GM12878 (cell line): ENCODE data around the gene INPP5D. TPM values are rescaled to one million over a fixed set of nuclear protein-coding genes. Genes with fewer than 3 reads are reported as not detected.
A peak's percentile ranks its signal among the peaks of the same experiment; 100 is the strongest.

Source experiments
- BHLHE40 ChIP-seq, 2 experiments: fragments of 450-650 bp in 1 of 2; IDR thresholded peaks; 2 replicates each; pipeline ENCODE4 v1.6.1; 2011 to 2017; ENCODE audit warnings: low read depth in 2 of 2, borderline replicate concordance in 1 of 2, improper control_type of control experiment in 1 of 2, low read length in 1 of 2, mild to moderate bottlenecking in 1 of 2
- CREB1 ChIP-seq: IDR thresholded peaks from 2 replicates; pipeline ENCODE4 v1.6.1; 2012; ENCODE audit warnings: low read depth, mild to moderate bottlenecking, inconsistent platforms
- ELK1 ChIP-seq: IDR thresholded peaks from 2 replicates; pipeline ENCODE4 v1.6.1; 2012; ENCODE audit warnings: low read depth, low read length, improper control_type of control experiment
- FOS ChIP-seq: IDR thresholded peaks from 3 replicates; pipeline ENCODE4 v1.6.1; 2011; ENCODE audit warnings: borderline replicate concordance; ENCODE audit not compliant: insufficient read length; ENCODE audit errors: extremely low read depth
- GATAD2B ChIP-seq: fragments of 450-650 bp; conservative IDR thresholded peaks from 2 replicates; pipeline ENCODE4 v1.6.1; 2017; ENCODE audit warnings: low read depth, mild to moderate bottlenecking, moderate library complexity
- MEF2B ChIP-seq: fragments of 450-650 bp; IDR thresholded peaks from 2 replicates; pipeline ENCODE4 v1.6.1; 2018; ENCODE audit warnings: mild to moderate bottlenecking, moderate library complexity; ENCODE audit not compliant: partially characterized antibody, poor library complexity, severe bottlenecking
- MXI1 ChIP-seq: fragments of 150-350 bp; IDR thresholded peaks from 2 replicates; pipeline ENCODE4 v1.6.1; 2011; ENCODE audit warnings: low read depth, mild to moderate bottlenecking, inconsistent platforms, low read length, improper control_type of control experiment
- MYC ChIP-seq: IDR thresholded peaks from 2 replicates; pipeline ENCODE4 v1.6.1; 2011; ENCODE audit warnings: mild to moderate bottlenecking, low read length, moderate library complexity, inconsistent platforms; ENCODE audit not compliant: insufficient read depth, insufficient replicate concordance, insufficient read length, severe bottlenecking
- RELB ChIP-seq: fragments of 450-650 bp; IDR thresholded peaks from 2 replicates; pipeline ENCODE4 v1.6.1; 2017; ENCODE audit warnings: low read depth, mild to moderate bottlenecking, moderate library complexity
- SMC3 ChIP-seq: IDR thresholded peaks from 2 replicates; pipeline ENCODE4 v1.6.1; 2011; ENCODE audit warnings: low read length, improper control_type of control experiment, borderline replicate concordance
- TBL1XR1 ChIP-seq: IDR thresholded peaks from 2 replicates; pipeline ENCODE4 v1.6.1; 2012; ENCODE audit warnings: low read depth, low read length, improper control_type of control experiment
- YBX1 ChIP-seq: fragments of 450-650 bp; IDR thresholded peaks from 2 replicates; pipeline ENCODE4 v1.6.1; 2016; ENCODE audit warnings: antibody characterized with exemption
- YY1 ChIP-seq: IDR thresholded peaks from 2 replicates; pipeline ENCODE4 v1.6.1; 2011; ENCODE audit warnings: low read depth, mild to moderate bottlenecking, low read length
- ZBED1 ChIP-seq: IDR thresholded peaks from 2 replicates; pipeline ENCODE4 v1.6.1; 2016; ENCODE audit warnings: borderline replicate concordance
- polyA plus RNA-seq, 11 experiments: library from polyadenylated mRNA; depleted of rRNA in 4 of 11; unstranded in 6 of 11; stranded (reverse) in 5 of 11; fragments of >200 nt; fragmentation: Nextera tagmentation in 4 of 11; fragmentation: Illumina TruSeq in 1 of 11; extraction: Ambion mirVana in 4 of 11; extraction: Trizol in 1 of 11; gene quantifications; 1 replicate in 1 of 11; 2 replicates in 10 of 11; pipeline versions ENCODE4 v1.2.1 to v1.2.3, GENCODE V29; 2011 to 2016; ENCODE audit warnings: inconsistent platforms in 2 of 11, missing spikeins in 2 of 11, low read depth in 1 of 11
- total RNA-seq, 4 experiments: library from RNA; depleted of rRNA in 3 of 4; stranded (reverse); fragments of >200 nt in 3 of 4; fragmentation: Illumina TruSeq in 1 of 4; extraction: Trizol in 1 of 4; gene quantifications; 2 replicates each; pipeline versions ENCODE4 v1.2.1 to v1.2.3, GENCODE V29; 2013 to 2021
- TF ChIP-seq, protein P1 (sequence below): fragments of 450-650 bp; IDR thresholded peaks from 2 replicates; pipeline ENCODE4 v1.6.1; 2017; ENCODE audit warnings: antibody characterized with exemption, mild to moderate bottlenecking, moderate library complexity
- TF ChIP-seq, protein P2 (sequence below): IDR thresholded peaks from 2 replicates; pipeline ENCODE4 v1.6.1; 2012; ENCODE audit warnings: low read depth, low read length, improper control_type of control experiment
- TF ChIP-seq, protein P3 (sequence below): fragments of 450-650 bp; IDR thresholded peaks from 2 replicates; pipeline ENCODE4 v1.6.1; 2017; ENCODE audit warnings: mild to moderate bottlenecking, moderate library complexity

Gene INPP5D
- total and polyA plus RNA-seq, 10 of the 15 experiments (the other 5 are each of a cell fraction or from before 2014, with no cell fraction given): 11.8 to 139 (median 88.8) TPM

- TF ChIP-seq MYC: no peak
- TF ChIP-seq BHLHE40 (IDR thresholded peaks at IDR 0.05; ENCODE audit: borderline replicate concordance in 1 of 2, low read depth in 2 of 2, low read length in 1 of 2): peak in 1 of 2 experiments; percentile 14; a peak in 1 of 4 replicates
- TF ChIP-seq, protein P1, sequence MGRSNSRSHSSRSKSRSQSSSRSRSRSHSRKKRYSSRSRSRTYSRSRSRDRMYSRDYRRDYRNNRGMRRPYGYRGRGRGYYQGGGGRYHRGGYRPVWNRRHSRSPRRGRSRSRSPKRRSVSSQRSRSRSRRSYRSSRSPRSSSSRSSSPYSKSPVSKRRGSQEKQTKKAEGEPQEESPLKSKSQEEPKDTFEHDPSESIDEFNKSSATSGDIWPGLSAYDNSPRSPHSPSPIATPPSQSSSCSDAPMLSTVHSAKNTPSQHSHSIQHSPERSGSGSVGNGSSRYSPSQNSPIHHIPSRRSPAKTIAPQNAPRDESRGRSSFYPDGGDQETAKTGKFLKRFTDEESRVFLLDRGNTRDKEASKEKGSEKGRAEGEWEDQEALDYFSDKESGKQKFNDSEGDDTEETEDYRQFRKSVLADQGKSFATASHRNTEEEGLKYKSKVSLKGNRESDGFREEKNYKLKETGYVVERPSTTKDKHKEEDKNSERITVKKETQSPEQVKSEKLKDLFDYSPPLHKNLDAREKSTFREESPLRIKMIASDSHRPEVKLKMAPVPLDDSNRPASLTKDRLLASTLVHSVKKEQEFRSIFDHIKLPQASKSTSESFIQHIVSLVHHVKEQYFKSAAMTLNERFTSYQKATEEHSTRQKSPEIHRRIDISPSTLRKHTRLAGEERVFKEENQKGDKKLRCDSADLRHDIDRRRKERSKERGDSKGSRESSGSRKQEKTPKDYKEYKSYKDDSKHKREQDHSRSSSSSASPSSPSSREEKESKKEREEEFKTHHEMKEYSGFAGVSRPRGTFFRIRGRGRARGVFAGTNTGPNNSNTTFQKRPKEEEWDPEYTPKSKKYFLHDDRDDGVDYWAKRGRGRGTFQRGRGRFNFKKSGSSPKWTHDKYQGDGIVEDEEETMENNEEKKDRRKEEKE: no peak
- no peak for TF ChIP-seq GATAD2B
- no peak for TF ChIP-seq ELK1
- TF ChIP-seq MEF2B: peak; percentile 20
- peak; percentile 64 for TF ChIP-seq MXI1
- TF ChIP-seq YY1: no peak
- TF ChIP-seq FOS: no peak
- peak; percentile 4; the same call in 1 of the 2 replicates for TF ChIP-seq SMC3
- 0 out of 2 replicates have a peak, but pooled peaks have one; percentile 0 for TF ChIP-seq ZBED1
- TF ChIP-seq, protein P2, sequence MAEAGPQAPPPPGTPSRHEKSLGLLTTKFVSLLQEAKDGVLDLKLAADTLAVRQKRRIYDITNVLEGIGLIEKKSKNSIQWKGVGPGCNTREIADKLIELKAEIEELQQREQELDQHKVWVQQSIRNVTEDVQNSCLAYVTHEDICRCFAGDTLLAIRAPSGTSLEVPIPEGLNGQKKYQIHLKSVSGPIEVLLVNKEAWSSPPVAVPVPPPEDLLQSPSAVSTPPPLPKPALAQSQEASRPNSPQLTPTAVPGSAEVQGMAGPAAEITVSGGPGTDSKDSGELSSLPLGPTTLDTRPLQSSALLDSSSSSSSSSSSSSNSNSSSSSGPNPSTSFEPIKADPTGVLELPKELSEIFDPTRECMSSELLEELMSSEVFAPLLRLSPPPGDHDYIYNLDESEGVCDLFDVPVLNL: no peak
- no peak for TF ChIP-seq YBX1
- TF ChIP-seq TBL1XR1: no peak
- no peak for TF ChIP-seq RELB
- TF ChIP-seq, protein P3, sequence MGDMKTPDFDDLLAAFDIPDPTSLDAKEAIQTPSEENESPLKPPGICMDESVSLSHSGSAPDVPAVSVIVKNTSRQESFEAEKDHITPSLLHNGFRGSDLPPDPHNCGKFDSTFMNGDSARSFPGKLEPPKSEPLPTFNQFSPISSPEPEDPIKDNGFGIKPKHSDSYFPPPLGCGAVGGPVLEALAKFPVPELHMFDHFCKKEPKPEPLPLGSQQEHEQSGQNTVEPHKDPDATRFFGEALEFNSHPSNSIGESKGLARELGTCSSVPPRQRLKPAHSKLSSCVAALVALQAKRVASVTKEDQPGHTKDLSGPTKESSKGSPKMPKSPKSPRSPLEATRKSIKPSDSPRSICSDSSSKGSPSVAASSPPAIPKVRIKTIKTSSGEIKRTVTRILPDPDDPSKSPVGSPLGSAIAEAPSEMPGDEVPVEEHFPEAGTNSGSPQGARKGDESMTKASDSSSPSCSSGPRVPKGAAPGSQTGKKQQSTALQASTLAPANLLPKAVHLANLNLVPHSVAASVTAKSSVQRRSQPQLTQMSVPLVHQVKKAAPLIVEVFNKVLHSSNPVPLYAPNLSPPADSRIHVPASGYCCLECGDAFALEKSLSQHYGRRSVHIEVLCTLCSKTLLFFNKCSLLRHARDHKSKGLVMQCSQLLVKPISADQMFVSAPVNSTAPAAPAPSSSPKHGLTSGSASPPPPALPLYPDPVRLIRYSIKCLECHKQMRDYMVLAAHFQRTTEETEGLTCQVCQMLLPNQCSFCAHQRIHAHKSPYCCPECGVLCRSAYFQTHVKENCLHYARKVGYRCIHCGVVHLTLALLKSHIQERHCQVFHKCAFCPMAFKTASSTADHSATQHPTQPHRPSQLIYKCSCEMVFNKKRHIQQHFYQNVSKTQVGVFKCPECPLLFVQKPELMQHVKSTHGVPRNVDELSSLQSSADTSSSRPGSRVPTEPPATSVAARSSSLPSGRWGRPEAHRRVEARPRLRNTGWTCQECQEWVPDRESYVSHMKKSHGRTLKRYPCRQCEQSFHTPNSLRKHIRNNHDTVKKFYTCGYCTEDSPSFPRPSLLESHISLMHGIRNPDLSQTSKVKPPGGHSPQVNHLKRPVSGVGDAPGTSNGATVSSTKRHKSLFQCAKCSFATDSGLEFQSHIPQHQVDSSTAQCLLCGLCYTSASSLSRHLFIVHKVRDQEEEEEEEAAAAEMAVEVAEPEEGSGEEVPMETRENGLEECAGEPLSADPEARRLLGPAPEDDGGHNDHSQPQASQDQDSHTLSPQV: peak; percentile 24; the same call in 1 of the 2 replicates
- no peak for TF ChIP-seq CREB1
Measured at GRCh38 chr2:233061591-233062450, 1.7 kb downstream of the INPP5D start (continued).
